Progenitor cell of endocrine pancreas (in vitro differentiated cells): ENCODE data around the gene KAZN. TPM values are rescaled to one million over a fixed set of nuclear protein-coding genes. Genes with fewer than 3 reads are reported as not detected.

Source experiments
- DNase-seq: peaks from one replicate; pipeline ENCODE4 v3.0.0; 2021; ENCODE audit warnings: low spot score; ENCODE audit not compliant: unreplicated experiment
- H3K27ac Mint-ChIP-seq: 2 replicates; pipeline ENCODE4 v1.8.0; 2021; ENCODE audit warnings: mild to moderate bottlenecking, moderate library complexity, mixed read lengths
- H3K27me3 Mint-ChIP-seq: 2 replicates; pipeline ENCODE4 v1.8.0; 2021; ENCODE audit warnings: mixed read lengths
- H3K36me3 Mint-ChIP-seq: 2 replicates; pipeline ENCODE4 v1.8.0; 2022; ENCODE audit warnings: mixed read lengths; ENCODE audit not compliant: insufficient read depth
- H3K4me1 Mint-ChIP-seq: 2 replicates; pipeline ENCODE4 v1.8.0; 2021; ENCODE audit warnings: low read depth, mixed read lengths
- H3K4me3 Mint-ChIP-seq: 2 replicates; pipeline ENCODE4 v1.8.0; 2021; ENCODE audit warnings: low read depth, mild to moderate bottlenecking, moderate library complexity, mixed read lengths
- H3K9me3 Mint-ChIP-seq: 2 replicates; pipeline ENCODE4 v1.8.0; 2021; ENCODE audit warnings: low read depth, mixed read lengths
- CTCF ChIP-seq: fragments of 200-600 bp; sonication (generic); IDR thresholded peaks from one replicate; pipeline ENCODE4 v1.5.0; 2021; ENCODE audit warnings: antibody characterized with exemption, mild to moderate bottlenecking; ENCODE audit not compliant: unreplicated experiment
- total RNA-seq: library from RNA; stranded (reverse); gene quantifications from 2 replicates; pipeline ENCODE4 v1.2.1, GENCODE V29; 2021

Gene KAZN
- total RNA-seq, 1 donor from 2014 or later, result 12.9 TPM

- H3K27me3 Mint-ChIP-seq, result no peaks in the 10 kb centered on the region
- no peak for DNase-seq
- peaks cover 6% of the 10 kb centered on the region for H3K4me1 Mint-ChIP-seq
- no peak overlapping the region for H3K4me3 Mint-ChIP-seq
- no peaks in the 10 kb centered on the region for H3K9me3 Mint-ChIP-seq
- no peak for TF ChIP-seq CTCF
- H3K27ac Mint-ChIP-seq, result no peak overlapping the region
- H3K36me3 Mint-ChIP-seq, result no peaks in the 10 kb centered on the region
These were observed 312.7 kb downstream of the KAZN start for GRCh38 chr1:14910984-14911721.

GRCh38 chr1:14912839-14913481, 314.5 kb downstream of the KAZN start:
- DNase-seq, result no peak
- no peak overlapping the region for H3K27ac Mint-ChIP-seq
- H3K27me3 Mint-ChIP-seq, result no peaks in the 10 kb centered on the region
- H3K36me3 Mint-ChIP-seq, result no peaks in the 10 kb centered on the region
- TF ChIP-seq CTCF, result no peak
- peaks cover 6% of the 10 kb centered on the region for H3K4me1 Mint-ChIP-seq
- no peak overlapping the region for H3K4me3 Mint-ChIP-seq
- no peaks in the 10 kb centered on the region for H3K9me3 Mint-ChIP-seq

- no peaks in the 10 kb centered on the region for H3K36me3 Mint-ChIP-seq
- no peak overlapping the region for H3K27ac Mint-ChIP-seq
- peaks cover 6% of the 10 kb centered on the region for H3K4me1 Mint-ChIP-seq
- H3K9me3 Mint-ChIP-seq, result no peaks in the 10 kb centered on the region
- H3K4me3 Mint-ChIP-seq, result no peak overlapping the region
- H3K27me3 Mint-ChIP-seq, result no peaks in the 10 kb centered on the region
- no peak for DNase-seq
- TF ChIP-seq CTCF, result no peak
These were observed 315.1 kb downstream of the KAZN start for GRCh38 chr1:14913482-14914177.

GRCh38 chr1:14914351-14914988, 316.0 kb downstream of the KAZN start:
- H3K27me3 Mint-ChIP-seq, result peaks cover 3% of the 10 kb centered on the region
- peaks cover 8% of the 10 kb centered on the region for H3K4me1 Mint-ChIP-seq
- TF ChIP-seq CTCF, result no peak
- no peaks in the 10 kb centered on the region for H3K36me3 Mint-ChIP-seq
- H3K4me3 Mint-ChIP-seq, result no peak overlapping the region
- no peak for DNase-seq
- no peaks in the 10 kb centered on the region for H3K9me3 Mint-ChIP-seq
- H3K27ac Mint-ChIP-seq, result no peak overlapping the region
